ENCODE measurements around the gene NDST3.
"Not testable (repeated sequence)": the region's sequence is repeated elsewhere in the genome, so short reads cannot be mapped to it uniquely, and the experiment has no call there.

NDST3 gene

DNA sequence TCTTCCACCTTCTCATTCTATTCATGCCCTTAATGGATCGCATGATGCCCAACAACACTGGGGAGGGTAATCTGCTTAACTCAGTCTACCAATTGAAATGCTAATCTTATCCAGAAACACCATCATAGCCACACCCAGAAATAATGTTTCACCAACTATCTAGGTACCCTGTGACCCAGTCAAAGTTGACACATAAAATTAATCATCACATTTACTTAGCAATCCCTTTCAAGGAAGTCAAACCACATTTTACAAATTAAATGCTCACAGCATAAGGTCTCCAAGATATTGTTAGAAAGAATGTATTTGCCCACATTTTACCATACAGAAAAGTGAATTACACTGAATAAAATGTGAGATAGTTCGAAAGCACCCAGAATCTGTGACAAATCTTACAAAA, 226.0 kb downstream of the NDST3 start:
- H3K4me3 ChIP-seq (replicated peaks; ENCODE audit: low read depth, low read length) = no peak overlapping the region
- DNase-seq (ENCODE audit: low read depth) = no peak
- TF ChIP-seq, protein P1, sequence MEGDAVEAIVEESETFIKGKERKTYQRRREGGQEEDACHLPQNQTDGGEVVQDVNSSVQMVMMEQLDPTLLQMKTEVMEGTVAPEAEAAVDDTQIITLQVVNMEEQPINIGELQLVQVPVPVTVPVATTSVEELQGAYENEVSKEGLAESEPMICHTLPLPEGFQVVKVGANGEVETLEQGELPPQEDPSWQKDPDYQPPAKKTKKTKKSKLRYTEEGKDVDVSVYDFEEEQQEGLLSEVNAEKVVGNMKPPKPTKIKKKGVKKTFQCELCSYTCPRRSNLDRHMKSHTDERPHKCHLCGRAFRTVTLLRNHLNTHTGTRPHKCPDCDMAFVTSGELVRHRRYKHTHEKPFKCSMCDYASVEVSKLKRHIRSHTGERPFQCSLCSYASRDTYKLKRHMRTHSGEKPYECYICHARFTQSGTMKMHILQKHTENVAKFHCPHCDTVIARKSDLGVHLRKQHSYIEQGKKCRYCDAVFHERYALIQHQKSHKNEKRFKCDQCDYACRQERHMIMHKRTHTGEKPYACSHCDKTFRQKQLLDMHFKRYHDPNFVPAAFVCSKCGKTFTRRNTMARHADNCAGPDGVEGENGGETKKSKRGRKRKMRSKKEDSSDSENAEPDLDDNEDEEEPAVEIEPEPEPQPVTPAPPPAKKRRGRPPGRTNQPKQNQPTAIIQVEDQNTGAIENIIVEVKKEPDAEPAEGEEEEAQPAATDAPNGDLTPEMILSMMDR (IDR thresholded peaks at IDR 0.05; ENCODE audit: low read length, missing control alignments) = no peak

DNA sequence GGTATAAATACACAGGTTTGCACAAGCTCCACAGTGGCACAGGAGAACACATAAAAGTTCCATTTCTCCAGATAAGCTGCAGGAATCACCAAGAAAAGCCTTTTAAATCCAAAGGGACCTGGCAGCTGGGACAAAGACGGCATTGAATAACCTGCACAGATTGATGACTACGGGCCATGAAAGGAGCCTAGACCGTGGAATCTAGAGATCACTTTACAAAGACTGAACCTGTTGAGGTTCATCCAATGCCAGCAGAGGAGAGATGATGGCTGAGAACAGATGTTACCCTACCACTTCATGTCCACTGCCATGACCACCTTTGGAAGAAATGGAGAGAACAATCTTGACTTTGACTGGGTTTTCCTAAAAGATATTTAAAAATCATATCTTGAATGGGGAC, 229.8 kb downstream of the NDST3 start:
- DNase-seq (ENCODE audit: low read depth) = no peak
- no peak overlapping the region for H3K4me3 ChIP-seq (replicated peaks; ENCODE audit: low read depth, low read length)
- TF ChIP-seq, protein P1 (IDR thresholded peaks at IDR 0.05; ENCODE audit: low read length, missing control alignments) = no peak

DNA sequence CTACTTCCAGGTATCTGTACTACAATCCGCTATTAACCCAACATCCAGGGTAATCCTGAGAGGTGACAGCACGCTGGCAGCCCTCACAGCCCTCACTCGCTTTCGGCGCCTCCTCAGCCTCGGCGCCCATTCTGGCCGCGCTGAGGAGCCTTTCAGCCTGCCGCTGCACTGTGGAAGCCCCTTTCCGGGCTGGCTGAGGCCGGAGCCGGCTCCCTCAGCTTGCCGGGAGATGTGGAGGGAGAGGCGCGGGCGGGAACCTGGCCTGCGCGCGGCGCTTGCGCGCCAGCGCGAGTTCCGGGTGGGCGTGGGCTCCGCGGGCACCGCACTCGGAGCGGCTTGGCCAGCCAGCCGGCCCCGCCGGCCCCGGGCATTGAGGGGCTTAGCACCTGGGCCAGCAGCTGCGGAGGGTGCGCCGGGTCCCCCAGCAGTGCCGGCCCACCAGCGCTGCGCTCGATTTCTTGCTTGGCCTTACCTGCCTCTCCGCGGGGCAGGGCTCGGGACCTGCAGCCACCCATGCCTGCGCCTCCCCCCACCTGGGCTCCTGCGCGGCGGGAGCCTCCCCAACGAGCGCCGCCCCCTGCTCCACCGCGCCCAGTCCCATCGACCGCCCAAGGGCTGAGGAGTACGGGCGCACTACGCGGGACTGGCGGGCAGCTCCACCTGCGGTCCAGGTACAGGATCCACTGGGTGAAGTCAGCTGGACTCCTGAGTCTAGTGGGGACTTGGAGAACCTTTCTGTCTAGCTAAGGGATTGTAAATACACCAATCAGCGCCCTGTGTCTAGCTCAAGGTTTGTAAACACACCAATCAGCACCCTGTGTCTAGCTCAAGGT, 231.2 kb downstream of the NDST3 start:
- DNase-seq (ENCODE audit: low read depth) = peak; percentile 10
- H3K4me3 ChIP-seq (replicated peaks; ENCODE audit: low read depth, low read length) = peak overlapping the region; percentile 41
- TF ChIP-seq, protein P1 (IDR thresholded peaks at IDR 0.05; ENCODE audit: low read length, missing control alignments) = no peak

DNA sequence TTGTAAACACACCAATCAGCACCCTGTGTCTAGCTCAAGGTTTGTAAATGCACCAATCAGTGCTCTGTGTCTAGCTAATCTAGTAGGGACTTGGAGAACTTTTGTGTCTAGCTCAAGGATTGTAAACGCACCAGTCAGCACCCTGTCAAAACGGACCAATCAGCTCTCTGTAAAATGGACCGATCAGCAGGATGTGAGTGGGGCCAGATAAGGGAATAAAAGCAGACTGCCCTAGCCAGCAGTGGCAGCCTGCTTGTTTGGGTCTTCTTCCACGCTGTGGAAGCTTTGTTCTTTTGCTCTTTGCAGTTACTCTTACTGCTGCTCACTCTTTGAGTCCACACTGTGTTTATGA, 231.8 kb downstream of the NDST3 start:
- not testable (repeated sequence) for DNase-seq (ENCODE audit: low read depth); H3K4me3 ChIP-seq (replicated peaks; ENCODE audit: low read depth, low read length)

DNA sequence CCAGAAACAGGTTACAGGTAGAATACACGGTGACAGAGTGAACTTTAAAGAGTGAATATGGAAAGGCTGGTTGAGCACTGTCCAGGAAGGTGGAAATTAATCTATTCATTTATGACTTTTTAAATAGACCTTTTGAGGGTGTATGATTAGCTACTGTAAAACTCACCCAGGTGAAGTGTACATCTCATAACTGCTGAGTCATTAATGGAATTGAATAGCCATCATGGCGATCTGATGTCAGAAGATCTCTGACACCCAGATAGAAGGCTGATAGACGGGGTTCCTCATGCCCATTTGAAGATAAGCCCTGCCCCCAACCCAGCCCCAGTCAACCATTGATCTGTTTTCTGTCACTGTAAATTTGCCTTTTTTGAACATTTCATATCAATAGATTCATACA, 234.5 kb downstream of the NDST3 start:
- TF ChIP-seq, protein P1 (IDR thresholded peaks at IDR 0.05; ENCODE audit: low read length, missing control alignments) = no peak
- DNase-seq (ENCODE audit: low read depth) = no peak
- H3K4me3 ChIP-seq (replicated peaks; ENCODE audit: low read depth, low read length) = no peak overlapping the region

DNA sequence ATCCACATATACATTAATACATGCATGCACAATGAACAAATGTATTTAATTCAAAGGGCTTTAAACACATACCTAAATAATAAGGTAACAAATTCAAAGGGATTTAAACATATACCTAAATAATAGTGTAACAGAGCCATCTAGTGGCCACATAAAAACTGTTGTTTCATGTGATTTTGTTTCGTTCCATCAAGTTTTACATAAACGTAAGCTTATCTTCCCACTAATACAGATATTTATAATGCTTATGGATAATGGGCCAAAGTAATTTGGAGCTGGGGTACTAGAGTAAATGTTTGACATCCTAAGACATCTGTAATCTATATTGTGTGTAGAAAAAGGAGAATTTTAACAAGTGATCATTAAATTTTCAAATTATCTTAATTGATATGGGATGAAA, 236.2 kb downstream of the NDST3 start:
- peak; percentile 76 for DNase-seq (ENCODE audit: low read depth)
- TF ChIP-seq, protein P1 (IDR thresholded peaks at IDR 0.05; ENCODE audit: low read length, missing control alignments) = peak; percentile 52
- H3K4me3 ChIP-seq (replicated peaks; ENCODE audit: low read depth, low read length) = no peak overlapping the region

DNA sequence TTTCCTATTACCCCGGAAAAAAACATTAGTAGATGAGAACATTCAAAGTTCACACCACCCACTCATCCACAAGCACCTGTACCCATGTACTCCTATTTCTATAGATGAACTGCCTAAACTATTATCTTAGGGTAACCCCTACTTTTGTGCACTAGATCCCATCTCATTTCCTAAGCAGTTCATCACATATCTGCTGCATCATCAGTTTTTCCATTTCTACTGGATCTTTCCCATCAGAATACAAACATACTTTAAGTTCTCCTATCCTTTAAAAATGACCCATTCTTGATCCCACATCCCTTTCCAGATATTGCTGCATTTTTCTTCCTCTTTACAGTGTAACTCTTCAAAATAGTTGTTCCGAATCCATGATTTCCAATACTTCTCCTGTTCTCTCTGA, 237.5 kb downstream of the NDST3 start:
- TF ChIP-seq, protein P1 (IDR thresholded peaks at IDR 0.05; ENCODE audit: low read length, missing control alignments) = no peak
- no peak for DNase-seq (ENCODE audit: low read depth)
- no peak overlapping the region for H3K4me3 ChIP-seq (replicated peaks; ENCODE audit: low read depth, low read length)

Measured in fibroblast of pulmonary artery (primary cell).